Measurements from ENCODE around the gene SLC35E2B. TPM values are rescaled to one million over a fixed set of nuclear protein-coding genes. Genes with fewer than 3 reads are reported as not detected.

The SLC35E2B gene
- total RNA-seq, 1 experiment from 2014 or later: 26.4 TPM

GRCh38 chr1:1683104-1683905 is 9.3 kb downstream of the SLC35E2B start:
- Histone ChIP-seq H3K4me1 (no peaks in the 10 kb centered on the region), H3K36me3 (ENCODE audit: control insufficient read depth, insufficient read depth, low read length) (no peaks in the 10 kb centered on the region), H3K27me3 (replicated peaks; ENCODE audit: control insufficient read depth, insufficient read depth, low read length) (no peaks in the 10 kb centered on the region), H3K9me3 (no peaks in the 10 kb centered on the region), H3K4me3 (ENCODE audit: low read depth, low read length) (no peak overlapping the region)
- Mint-ChIP-seq H3K27me3 (ENCODE audit: insufficient read depth, unreplicated experiment) (no peaks in the 10 kb centered on the region), H3K9me3 (ENCODE audit: unreplicated experiment) (no peaks in the 10 kb centered on the region), H3K4me3 (ENCODE audit: unreplicated experiment) (no peak overlapping the region), H3K36me3 (ENCODE audit: insufficient read depth, unreplicated experiment) (peaks cover 13% of the 10 kb centered on the region), H3K27ac (ENCODE audit: unreplicated experiment) (no peak overlapping the region), H3K4me1 (ENCODE audit: low read depth, unreplicated experiment) (no peaks in the 10 kb centered on the region)
- ChIA-PET POLR2A (no interaction called here), CTCF (no interaction called here)
- DNase-seq: no peak
- TF ChIP-seq, protein P1, sequence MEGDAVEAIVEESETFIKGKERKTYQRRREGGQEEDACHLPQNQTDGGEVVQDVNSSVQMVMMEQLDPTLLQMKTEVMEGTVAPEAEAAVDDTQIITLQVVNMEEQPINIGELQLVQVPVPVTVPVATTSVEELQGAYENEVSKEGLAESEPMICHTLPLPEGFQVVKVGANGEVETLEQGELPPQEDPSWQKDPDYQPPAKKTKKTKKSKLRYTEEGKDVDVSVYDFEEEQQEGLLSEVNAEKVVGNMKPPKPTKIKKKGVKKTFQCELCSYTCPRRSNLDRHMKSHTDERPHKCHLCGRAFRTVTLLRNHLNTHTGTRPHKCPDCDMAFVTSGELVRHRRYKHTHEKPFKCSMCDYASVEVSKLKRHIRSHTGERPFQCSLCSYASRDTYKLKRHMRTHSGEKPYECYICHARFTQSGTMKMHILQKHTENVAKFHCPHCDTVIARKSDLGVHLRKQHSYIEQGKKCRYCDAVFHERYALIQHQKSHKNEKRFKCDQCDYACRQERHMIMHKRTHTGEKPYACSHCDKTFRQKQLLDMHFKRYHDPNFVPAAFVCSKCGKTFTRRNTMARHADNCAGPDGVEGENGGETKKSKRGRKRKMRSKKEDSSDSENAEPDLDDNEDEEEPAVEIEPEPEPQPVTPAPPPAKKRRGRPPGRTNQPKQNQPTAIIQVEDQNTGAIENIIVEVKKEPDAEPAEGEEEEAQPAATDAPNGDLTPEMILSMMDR (IDR thresholded peaks at IDR 0.05; ENCODE audit: insufficient read depth in 1 of 2, low read depth in 1 of 2, low read length in 1 of 2, severe bottlenecking in 1 of 2, unreplicated experiment in 1 of 2): no peak
- no TSS peak for BruUV-seq (replicated peaks)
- intact Hi-C loops (cut with micrococcal nuclease; ENCODE audit: unreplicated experiment): no loop called here

GRCh38 chr1:1680912-1681273 is 11.7 kb downstream of the SLC35E2B start:
- no peak overlapping the region for H3K4me3 Mint-ChIP-seq (ENCODE audit: unreplicated experiment)
- ChIA-PET CTCF (no interaction called here), POLR2A (no interaction called here)
- DNase-seq: no peak
- H3K4me1 Mint-ChIP-seq (ENCODE audit: low read depth, unreplicated experiment): no peaks in the 10 kb centered on the region
- peaks cover 14% of the 10 kb centered on the region for H3K36me3 Mint-ChIP-seq (ENCODE audit: insufficient read depth, unreplicated experiment)
- Histone ChIP-seq H3K27me3 (replicated peaks; ENCODE audit: control insufficient read depth, insufficient read depth, low read length) (no peaks in the 10 kb centered on the region), H3K4me1 (no peaks in the 10 kb centered on the region), H3K9me3 (no peaks in the 10 kb centered on the region), H3K4me3 (ENCODE audit: low read depth, low read length) (no peak overlapping the region), H3K36me3 (ENCODE audit: control insufficient read depth, insufficient read depth, low read length) (no peaks in the 10 kb centered on the region)
- intact Hi-C loops (cut with micrococcal nuclease; ENCODE audit: unreplicated experiment): no loop called here
- H3K9me3 Mint-ChIP-seq (ENCODE audit: unreplicated experiment): no peaks in the 10 kb centered on the region
- TF ChIP-seq, protein P1 (IDR thresholded peaks at IDR 0.05; ENCODE audit: insufficient read depth in 1 of 2, low read depth in 1 of 2, low read length in 1 of 2, severe bottlenecking in 1 of 2, unreplicated experiment in 1 of 2): no peak
- no peaks in the 10 kb centered on the region for H3K27me3 Mint-ChIP-seq (ENCODE audit: insufficient read depth, unreplicated experiment)
- H3K27ac Mint-ChIP-seq (ENCODE audit: unreplicated experiment): no peak overlapping the region
- BruUV-seq (replicated peaks): no TSS peak

DNA sequence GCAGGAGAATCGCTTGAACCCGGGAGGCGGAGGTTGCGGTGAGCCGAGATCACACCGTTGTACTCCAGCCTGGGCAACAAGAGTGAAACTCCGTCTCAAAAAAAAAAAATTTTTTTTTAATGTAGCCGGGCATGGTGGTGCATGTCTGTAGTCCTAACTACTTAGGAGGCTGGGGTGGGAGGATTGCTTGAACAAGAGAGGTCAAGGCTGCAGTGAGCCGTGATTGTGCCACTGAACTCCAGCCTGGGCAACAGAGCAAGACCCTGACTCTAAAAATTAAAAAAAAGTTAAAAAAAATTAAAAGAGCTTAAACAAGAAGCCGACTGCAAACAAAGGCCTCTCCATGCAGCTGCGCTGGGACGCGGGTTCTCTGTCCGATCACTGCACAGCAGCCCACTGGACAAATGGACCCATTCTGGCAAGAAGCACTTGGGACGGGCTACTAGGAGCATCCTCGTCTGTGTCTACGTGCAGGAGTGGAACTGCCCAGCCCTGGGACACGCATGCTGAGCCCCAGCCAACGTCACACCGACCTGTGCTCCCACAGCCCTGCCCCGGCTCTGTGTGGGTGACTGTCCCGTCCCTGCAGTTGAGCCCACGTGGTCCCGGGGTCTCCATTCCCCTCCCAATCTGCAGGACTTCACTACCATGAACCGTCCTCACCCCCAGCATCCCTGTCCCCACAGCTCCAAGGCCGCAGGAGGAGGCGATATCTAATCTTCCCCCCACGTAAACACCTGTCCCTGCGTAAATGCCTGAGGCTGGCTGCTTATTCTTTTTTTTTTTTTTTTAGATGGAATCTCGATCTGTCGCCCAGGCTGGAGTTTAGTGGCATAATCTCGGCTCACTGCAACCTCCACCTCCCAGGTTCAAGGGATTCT is 12.3 kb downstream of the SLC35E2B start:
- no peaks in the 10 kb centered on the region for H3K27me3 Mint-ChIP-seq (ENCODE audit: insufficient read depth, unreplicated experiment)
- TF ChIP-seq, protein P1 (IDR thresholded peaks at IDR 0.05; ENCODE audit: insufficient read depth in 1 of 2, low read depth in 1 of 2, low read length in 1 of 2, severe bottlenecking in 1 of 2, unreplicated experiment in 1 of 2): no peak
- no peaks in the 10 kb centered on the region for H3K4me1 ChIP-seq

More for the DNA sequence above, 12.3 kb downstream of the SLC35E2B start:
- H3K27me3 ChIP-seq (replicated peaks; ENCODE audit: control insufficient read depth, insufficient read depth, low read length): no peaks in the 10 kb centered on the region
- no peaks in the 10 kb centered on the region for H3K9me3 Mint-ChIP-seq (ENCODE audit: unreplicated experiment)
- H3K4me3 ChIP-seq (ENCODE audit: low read depth, low read length): no peak overlapping the region
- H3K9me3 ChIP-seq: no peaks in the 10 kb centered on the region
- intact Hi-C loops (cut with micrococcal nuclease; ENCODE audit: unreplicated experiment): no loop called here
- DNase-seq: no peak
- H3K4me3 Mint-ChIP-seq (ENCODE audit: unreplicated experiment): no peak overlapping the region
- no peaks in the 10 kb centered on the region for H3K36me3 ChIP-seq (ENCODE audit: control insufficient read depth, insufficient read depth, low read length)
- no TSS peak for BruUV-seq (replicated peaks)
- POLR2A ChIA-PET: no interaction called here
- peaks cover 14% of the 10 kb centered on the region for H3K36me3 Mint-ChIP-seq (ENCODE audit: insufficient read depth, unreplicated experiment)
- CTCF ChIA-PET: no interaction called here
- no peaks in the 10 kb centered on the region for H3K4me1 Mint-ChIP-seq (ENCODE audit: low read depth, unreplicated experiment)
- H3K27ac Mint-ChIP-seq (ENCODE audit: unreplicated experiment): no peak overlapping the region
